NCI-H82 treated with DMSO at 0.1 percent for 48 hours (cell line): ENCODE results near the gene UBQLN1.
A peak's percentile ranks its signal among the peaks of the same experiment; 100 is the strongest.
"Not testable (repeated sequence)": the region's sequence is repeated elsewhere in the genome, so short reads cannot be mapped to it uniquely, and the experiment has no call there.

Experiments used
- DNase-seq: peaks from one replicate; lab custom pipeline; 2025; ENCODE audit not compliant: unreplicated experiment; lab: John Stamatoyannopoulos, UW

UBQLN1 gene

DNA sequence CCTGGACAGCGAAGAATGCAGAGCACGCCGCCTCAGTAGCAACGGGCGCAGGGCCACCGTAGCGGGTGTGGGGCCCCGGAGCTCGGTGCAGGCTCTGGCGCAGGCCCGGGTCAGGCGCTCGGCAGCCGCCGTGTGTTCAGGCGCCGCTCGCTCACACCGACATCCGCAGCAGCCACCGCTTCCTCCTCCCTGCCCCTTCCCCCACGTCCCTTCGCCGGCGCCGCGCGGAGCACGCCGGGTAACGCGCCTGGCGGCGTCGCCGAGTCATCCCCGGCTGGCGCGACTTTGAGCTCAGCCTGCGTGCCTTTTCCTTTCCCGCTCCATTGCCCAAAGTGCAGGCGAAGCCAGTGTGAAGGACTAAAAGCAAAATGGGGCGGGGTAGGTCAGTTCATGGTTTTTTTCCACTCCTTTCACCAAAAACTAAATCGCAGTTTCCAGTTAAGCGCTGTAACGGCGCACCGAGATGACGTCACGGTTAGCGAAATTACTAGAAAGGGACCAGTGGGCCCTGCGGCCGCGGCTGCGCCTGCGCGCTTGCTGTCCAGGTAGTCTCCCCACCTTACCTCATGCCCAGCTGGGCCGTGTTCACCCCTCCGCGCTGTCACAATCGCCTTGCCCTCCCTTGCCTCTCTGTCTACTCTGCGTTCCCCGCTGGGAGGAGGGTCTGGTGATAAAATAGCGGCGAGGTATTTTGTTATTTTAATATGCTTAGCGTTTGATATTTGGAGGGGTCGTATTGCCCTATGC, at the start of gene UBQLN1:
UBQLN1 (minus strand) TSS at position 191 of the 747 bp plus-strand sequence. CDS start 279 bp downstream, outside the sequence.
- DNase-seq: peak; percentile 67

DNA sequence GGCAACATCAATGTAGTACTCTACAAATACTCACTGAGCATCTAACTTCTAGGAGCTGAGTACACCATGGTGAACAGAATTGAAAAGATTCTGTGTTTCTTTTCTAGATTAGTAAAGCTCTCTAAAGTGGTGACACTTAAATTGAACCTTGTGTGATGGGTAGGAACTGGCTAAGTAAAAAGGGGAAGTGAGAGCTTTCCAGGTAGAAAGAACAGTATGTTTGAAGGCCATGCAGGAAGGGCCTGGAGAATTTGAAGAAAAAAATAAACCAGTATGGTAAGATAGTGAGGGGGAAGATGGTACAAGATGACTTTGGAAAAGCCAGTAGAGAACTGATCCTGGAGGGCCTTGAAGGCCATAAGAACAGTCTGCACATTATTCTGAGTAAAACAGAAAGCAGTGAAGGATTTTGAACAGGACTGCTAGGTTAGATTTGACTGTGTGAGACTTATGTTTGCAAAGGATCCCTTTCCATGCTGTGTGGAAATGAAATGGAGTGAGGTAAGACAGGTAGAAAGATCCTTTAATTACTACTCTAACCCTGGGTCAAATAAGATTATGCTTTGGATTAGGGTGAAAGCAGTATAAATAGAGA, 46.7 kb upstream of the UBQLN1 start:
- DNase-seq: no peak

DNA sequence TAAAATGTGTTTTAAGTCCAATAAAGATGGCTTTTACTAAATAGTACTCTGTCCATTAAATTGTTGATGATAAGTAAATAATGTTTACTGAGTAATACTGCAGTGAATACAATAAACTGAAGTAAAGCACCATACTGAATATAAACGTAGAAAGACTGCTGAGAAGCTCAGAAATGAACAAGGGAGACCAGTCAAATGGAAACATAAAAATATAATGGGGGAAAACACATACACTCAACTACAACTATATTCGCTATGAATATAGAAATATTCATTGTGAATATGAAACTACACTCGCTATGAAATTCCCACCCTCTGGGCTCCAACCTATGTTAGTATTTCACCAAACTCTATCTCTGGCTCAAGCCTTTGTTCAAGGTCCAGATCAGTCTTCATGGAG, 41.9 kb upstream of the UBQLN1 start:
- DNase-seq: no peak

DNA sequence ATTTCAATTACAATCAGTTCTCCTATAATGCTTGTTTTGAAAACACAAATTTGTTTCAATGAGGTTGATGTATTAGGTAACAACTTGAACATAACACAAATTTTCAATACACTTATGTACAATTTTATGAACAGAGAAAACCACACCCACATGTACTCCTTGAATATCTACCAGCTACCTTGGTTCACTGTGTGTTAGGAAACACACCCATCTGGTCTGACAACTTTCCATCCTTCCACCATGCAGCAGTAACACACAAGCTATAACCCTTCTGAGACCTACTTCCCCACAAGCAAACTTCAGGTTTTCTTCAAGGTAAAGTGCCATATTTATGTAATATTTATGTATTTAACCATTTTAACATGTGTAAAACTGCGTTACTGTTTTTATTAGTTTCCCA, 36.4 kb upstream of the UBQLN1 start:
- no peak for DNase-seq

DNA sequence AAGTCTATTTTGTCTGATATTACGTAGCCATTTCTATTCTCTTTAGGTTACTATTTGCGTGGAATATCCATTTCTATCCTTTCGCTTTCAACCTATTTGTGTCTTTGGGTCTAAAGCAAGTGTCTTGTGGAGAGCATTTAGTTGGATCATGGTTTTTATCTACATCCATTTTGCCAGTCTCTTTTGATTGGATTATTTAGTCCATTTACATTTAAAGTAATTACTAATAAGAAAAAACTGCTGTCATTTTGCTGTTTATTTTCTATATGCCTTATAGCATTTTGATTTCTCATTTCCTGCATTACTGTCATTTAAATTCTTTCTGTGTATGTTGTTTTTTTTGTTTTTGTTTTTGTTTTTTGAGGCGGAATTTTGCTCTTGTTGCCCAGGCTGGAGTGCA, 26.0 kb upstream of the UBQLN1 start:
- DNase-seq: no peak

DNA sequence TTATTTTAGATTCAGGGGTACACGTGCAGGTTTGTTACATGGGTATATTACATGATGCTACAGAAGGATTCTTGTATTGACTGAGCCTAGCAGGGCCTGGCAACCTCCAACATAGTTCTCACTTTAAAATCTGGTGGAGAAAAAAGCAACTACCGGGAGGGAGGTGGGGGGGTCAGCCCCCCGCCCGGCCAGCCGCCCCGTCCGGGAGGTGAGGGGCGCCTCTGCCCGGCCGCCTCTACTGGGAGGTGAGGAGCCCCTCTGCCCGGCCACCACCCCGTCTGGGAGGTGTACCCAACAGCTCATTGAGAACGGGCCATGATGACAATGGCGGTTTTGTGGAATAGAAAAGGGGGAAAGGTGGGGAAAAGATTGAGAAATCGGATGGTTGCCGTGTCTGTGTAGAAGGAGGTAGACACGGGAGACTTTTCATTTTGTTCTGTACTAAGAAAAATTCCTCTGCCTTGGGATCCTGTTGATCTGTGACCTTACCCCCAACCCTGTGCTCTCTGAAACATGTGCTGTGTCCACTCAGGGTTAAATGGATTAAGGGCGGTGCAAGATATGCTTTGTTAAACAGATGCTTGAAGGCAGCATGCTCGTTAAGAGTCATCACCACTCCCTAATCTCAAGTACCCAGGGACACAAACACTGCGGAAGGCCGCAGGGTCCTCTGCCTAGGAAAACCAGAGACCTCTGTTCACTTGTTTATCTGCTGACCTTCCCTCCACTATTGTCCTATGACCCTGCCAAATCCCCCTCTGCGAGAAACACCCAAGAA, 21.0 kb upstream of the UBQLN1 start:
- DNase-seq: not testable (repeated sequence)

DNA sequence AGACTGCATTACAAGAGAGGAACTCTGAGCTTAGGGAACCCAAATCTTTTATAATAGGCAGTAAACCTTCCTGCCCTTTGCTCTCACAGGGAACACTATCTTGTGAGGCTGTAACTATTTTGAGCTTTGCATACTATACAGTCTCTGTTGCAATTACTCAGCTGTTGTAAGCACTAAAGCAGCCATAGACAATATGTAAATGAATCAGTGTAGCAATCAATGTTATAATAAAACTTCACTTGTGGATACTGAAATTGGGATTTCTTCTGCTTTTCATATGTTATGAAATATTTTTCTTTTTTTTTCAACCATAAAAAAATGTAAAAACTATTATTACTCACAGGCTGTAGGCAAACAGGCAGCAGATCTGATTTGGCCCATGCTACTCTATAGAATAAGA, 16.7 kb upstream of the UBQLN1 start:
- no peak for DNase-seq

DNA sequence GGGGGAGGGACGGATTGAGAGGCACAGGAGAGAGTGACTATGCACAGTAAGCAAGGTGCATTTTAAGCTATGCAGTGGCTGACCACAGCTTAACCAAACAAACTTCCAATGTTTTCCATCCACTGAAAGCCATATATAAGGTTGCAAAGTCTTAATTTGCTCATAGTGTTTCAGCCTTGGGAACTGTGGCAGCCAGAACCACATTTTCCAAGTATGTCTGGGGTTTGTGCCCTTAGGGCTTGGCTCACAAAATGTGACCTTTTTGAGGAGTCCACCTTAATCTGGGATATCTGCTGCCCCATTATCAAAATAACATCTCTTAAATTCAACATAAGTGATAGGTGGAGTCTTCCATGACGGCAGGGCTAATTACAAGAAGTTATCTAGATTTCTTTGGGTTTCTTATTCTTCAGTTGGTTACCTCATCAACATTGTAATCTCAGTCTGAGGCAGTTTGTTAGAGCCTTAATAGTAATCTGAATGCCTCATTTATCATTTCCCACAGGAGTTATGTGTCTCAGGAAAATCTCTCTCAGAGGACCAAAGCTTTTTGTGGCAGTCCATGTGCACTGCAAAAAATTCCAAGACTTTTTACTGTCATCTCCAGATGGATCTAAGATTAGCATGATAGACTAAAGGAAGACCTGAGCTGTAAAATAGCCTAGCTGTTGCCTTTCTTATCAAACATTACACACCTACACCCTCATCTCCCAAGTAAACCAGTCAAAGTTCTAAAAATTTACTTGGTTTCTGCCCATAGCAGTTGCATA, 15.2 kb upstream of the UBQLN1 start:
- no peak for DNase-seq

DNA sequence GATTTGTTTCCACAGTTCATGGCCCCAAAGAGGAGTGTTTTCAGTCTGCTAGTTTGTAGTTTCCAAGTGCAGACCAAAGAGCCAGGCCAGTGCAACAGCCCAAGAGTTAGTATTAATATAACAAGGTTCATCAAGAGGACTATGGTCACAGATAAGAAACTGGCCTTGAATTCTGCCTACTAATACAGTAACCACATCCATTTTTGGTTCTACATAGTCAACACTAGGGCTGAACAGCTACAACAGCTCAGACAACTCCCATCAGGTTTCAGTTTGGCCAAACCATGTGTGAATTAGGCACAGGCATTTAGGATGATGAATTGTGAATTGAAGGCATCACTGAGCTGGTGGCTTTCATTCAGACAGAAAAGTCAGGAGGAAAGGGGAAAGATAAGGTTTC, 13.8 kb upstream of the UBQLN1 start:
- no peak for DNase-seq

DNA sequence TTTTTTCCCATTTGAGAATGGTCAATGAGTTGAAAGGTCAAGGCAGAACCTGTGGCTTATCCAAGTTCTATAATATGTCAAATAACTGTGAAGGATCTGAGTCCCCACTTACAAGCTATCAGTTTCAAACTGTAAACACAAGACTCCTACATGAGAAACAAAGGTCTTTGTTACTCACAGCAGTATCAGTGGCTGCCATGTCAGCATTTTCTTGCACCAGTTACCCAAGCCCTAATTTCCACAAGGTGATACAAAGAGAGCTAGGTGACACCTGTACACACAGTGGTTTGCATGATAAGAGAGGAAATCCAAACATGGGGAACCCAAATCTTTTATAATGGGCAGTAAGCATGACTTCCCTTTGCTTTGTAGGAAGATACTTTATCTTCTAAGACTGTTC, 8.0 kb upstream of the UBQLN1 start:
- no peak for DNase-seq

DNA sequence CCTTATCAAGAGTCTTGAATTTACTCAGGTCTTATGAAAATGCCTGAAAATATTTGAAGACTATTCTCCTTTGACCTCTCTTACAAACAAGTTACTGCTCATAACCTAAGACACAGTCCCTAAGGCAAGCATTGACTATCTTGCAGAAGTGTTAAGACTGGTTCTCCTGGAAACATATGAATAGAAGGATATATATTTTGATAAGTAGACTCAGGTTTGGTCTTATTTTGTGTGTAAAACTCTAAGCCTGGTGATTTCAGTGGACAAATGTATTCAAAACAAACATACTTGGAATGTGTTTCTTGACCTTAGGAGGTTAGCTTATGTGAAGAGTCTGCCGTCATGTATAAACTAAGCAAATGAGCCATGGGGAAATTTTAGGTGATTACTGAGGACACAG, 7.5 kb upstream of the UBQLN1 start:
- no peak for DNase-seq

DNA sequence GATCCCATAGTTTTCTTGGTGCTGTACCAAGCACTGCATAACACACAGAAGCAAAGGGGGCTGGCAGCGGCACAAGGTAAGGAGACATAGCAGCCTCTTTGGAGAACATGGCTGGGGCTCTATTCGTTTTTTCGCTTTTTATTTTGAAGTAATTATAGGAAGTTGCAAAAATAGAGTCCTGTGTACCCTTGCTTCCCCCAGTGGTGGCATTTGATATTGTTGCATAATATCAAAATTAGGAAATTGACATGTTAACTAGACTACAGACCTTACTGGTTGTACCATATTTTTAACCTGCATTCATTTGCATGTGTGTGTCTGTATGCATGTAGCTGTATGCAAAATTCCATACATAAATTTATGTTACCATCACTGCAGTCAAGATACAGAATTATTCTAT, 6.6 kb upstream of the UBQLN1 start:
- DNase-seq: no peak

DNA sequence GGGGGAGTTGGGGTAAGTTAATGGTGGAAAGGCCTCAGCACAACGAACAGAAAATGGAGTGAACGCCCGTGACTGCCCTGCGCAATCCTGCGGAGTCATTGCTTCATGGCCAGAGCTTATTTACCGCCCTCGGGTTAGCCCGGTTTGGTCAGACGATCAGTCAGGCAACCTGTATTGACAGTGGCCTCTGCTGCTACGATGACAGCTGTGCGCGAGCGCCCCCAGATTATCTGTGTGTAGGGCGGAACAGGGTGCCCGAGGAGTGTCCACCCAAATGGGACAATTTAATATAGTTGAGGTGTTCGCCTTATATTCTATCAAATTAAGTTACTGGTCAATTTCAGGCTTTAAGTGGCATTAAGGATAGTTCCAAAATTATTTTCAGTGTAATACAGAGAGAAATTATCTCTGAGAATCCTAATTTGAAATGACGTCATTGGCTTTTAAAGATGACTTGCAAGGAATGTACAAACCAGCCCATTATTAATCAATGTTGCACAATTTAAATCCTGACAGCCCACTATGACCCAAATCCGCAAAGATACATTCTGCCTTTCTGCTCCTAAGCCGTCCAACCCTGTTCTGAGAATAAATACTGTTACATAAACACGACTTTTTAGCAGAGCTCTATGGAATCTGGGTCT, 879 bp upstream of the UBQLN1 start:
- DNase-seq: no peak

DNA sequence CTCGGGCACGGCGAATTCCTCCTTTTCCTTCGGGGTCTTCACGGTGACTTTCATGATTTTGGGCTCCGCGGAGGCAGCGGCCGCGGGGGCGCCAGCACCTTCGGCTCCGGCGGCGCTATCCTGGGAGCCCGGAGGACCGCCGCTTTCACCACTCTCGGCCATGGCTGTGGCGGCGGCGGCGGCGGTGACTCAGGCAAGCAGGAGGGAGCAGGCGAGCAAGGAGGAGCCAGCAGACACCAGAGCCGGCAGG, 315 bp downstream of the UBQLN1 start:
- no peak for DNase-seq

DNA sequence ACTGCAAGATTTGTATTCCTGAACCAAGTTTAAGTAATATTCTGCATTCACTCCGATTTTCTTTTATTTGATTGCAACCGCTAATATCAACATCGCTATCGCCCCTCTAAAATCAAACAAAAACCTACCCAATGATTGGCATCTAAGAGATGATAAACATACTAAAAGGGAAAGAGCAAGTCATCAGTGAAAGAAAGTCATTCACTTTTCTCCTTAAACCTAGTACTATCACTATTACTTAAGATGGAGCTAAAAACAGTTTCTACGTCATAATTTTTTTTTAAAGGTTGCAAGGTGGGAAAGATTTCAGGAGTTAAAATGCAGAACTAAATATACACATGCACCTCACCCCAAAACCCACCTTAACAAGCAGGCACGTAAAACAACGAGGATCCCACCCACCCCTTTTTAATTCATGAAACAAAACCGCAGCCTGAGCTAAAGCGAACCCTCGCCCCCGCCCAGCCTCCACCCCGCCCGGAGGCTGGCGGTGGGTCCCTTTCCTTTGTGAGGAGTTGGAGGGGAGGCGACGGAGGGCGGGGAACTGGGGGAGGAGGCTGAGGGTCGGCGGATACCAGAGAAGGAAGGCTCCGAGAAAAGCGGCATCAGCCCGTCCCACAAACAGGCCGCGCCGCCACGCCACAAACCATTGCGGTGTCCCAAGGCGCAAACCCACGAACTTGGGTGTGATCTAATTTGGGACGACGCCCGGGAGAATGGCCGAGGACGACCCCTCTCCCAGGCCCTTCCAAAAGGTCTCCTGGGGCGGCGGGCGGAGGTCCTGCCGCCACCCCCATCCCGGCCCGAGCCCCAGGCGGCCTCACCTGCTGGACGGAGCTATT, 861 bp downstream of the UBQLN1 start:
- DNase-seq: no peak

DNA sequence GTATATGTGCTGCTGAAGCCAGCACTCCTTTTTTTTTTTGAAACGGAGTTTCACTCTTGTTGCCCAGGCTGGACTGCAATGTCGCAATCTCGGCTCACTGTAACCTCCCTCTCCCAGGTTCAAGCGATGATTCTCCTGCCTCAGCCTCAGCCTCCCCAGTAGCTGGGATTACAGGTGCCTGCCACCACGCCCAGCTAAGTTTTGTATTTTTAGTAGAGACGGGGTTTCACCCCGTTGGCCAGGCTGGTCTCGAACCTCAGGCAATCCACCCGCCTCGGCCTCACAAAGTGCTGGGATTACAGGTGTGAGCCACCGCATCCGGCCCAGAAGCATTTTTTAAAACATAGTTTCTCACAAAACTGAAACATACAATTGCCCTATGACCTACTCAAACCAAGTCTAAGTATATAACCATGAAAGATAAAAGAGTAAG, 2.5 kb downstream of the UBQLN1 start:
- not testable (repeated sequence) for DNase-seq

DNA sequence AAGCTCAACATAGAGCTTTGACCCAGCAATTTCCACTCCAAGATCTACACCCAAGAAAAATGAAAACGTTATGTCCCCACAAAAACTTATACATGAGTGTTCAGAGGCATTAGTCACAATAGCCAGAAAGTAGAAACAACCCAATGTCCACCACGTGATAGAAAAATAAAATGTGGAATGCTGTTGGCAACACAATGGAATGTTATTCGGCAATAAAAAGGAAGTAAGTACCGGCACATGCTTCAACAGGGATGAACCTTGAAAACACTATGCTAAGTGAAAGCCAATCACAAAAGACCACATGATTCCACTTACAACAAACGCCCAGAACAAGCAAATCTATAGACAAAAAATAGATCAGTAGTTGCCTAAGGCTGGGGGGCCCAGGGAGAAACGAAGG, 6.0 kb downstream of the UBQLN1 start:
- no peak for DNase-seq

DNA sequence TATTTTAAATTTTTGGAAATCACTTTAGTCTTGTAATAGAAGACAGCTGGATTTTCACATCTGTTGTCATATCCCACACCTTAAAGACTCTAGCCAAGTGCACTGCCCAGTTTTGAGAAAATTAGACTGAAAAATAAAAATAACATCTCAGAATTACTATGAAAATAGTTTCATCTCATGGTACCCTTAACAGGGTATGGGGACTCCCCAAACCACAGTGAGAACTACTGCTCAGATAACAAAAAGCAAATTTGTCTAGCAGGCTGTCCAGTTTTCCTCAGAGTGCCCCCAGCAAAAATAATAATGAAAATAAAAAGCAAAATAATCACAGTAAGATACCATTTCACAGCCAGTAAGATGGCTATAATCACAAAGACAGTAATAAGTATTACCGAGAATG, 6.5 kb downstream of the UBQLN1 start:
- no peak for DNase-seq

DNA sequence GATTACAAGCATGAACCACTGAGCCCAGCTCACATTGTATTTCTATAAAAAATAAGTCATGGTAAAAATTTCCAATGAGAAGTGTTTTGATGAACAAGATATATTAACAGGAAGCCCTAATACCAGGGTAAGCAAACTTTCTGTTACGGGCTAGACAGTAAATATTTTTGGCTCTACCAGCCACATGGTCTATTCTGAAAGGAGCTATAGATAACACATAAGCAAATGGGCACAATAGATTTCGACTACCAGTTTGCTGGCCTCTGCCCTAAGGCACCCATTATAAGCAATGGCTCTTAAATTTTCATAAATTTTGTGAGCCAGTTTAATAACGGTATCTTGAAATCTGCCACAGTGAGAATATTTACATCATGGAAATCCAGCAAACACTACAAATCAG, 8.1 kb downstream of the UBQLN1 start:
- no peak for DNase-seq

DNA sequence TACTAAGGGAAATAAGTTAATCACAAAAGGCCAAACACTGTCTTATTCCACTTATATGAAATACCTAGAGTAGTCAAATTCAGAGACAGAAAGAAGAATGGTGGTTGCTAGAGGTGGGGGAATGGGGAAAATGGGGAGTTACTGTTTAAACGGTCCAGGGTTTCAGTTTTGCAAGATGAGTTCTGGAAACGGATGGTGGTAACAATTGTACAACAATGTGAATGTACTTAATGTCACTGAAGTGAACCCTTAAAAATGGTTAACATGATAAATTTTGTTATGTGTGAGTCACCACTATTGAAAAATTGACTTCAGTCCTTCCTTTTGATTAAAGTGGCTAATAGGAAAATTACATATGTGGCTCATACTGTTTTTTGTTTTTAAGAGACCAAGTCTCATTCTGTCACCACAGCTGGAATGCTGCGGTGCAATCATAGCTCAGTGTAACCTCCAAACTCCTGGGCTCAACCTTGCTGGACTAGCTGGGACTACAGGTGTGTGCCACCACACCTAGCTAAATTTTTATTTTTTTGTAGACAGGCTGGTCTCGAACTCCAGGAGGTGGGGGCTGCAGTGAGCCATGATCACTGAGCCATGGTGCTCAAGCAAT, 8.7 kb downstream of the UBQLN1 start:
- DNase-seq: no peak
